Measurements from ENCODE around the gene ARHGEF19.
"Not testable (repeated sequence)": the region's sequence is repeated elsewhere in the genome, so short reads cannot be mapped to it uniquely, and the experiment has no call there.

Gene ARHGEF19

DNA sequence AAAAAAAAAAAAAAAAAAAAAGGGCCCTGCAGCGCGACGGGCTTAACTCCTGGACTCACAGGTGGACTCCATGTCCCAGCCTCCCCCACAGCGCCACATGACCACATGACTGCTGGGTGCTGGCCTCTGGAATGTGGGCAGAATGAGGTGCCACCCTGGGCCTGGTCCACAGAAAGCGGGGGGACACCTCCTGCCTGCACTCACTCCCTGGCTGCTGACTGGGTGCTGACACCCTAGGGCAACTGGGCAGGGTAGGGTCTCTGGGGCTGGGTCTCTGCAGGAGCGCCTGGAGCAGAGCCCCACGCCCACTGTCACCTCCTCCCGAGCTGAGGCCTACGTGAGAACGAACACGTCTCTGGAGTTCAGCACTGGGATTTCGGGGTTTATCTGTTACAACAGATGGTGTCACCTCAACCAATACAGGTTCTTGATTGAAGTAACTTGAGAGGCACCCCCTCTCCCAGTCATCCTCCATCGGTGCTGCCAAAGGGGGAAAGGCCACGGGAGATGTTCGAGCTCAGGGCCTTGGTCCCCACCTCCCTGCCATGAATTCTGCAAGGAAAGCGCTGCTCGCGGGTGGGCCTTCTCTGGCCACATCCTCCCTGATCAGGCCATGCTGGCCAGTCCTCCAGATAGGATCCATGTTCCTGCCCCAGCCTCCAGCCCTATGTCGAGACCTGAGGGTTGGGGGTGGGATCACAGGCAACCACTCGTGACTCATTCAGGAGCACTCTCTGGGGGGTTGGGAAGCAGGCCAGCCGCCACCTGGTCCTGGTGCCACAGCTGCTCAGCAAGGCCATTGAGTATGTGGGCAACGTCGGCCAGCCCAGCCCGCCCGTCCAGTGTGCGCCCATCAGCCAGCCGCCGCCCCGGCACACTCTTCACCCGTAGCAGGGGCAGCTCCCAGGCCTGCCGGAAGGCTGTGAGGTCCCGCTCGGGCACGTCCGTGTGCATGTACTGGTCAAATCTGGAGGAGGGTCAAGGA, 19.2 kb upstream of the ARHGEF19 start:
- no peak for DNase-seq (ENCODE audit: low read depth)
- TF ChIP-seq, protein P1, sequence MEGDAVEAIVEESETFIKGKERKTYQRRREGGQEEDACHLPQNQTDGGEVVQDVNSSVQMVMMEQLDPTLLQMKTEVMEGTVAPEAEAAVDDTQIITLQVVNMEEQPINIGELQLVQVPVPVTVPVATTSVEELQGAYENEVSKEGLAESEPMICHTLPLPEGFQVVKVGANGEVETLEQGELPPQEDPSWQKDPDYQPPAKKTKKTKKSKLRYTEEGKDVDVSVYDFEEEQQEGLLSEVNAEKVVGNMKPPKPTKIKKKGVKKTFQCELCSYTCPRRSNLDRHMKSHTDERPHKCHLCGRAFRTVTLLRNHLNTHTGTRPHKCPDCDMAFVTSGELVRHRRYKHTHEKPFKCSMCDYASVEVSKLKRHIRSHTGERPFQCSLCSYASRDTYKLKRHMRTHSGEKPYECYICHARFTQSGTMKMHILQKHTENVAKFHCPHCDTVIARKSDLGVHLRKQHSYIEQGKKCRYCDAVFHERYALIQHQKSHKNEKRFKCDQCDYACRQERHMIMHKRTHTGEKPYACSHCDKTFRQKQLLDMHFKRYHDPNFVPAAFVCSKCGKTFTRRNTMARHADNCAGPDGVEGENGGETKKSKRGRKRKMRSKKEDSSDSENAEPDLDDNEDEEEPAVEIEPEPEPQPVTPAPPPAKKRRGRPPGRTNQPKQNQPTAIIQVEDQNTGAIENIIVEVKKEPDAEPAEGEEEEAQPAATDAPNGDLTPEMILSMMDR (IDR thresholded peaks at IDR 0.05; ENCODE audit: control insufficient read depth, insufficient read depth, low read depth, low read length, missing control alignments) = no peak
- no peak overlapping the region for H3K4me3 ChIP-seq (ENCODE audit: control insufficient read depth, low read depth, low read length)

DNA sequence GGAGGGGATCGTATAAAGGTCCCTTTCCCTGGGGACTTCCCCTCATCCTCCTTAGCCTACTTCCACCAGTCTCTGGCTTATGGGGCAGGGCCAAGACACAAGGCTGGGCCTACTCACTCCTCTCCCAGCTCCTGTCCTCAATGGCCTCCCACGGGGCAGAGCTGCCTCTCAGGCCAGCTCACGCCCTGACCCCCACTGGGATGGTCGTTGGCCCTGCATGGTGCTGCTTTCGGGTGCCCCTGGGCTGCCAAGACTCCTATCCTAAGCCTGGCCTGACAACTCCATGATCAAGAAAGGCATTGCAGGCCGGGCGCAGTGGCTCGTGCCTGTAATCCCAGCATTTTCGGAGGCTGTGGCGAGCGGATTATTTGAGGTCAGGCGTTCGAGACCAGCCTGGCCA, 18.3 kb upstream of the ARHGEF19 start:
- TF ChIP-seq, protein P1 (IDR thresholded peaks at IDR 0.05; ENCODE audit: control insufficient read depth, insufficient read depth, low read depth, low read length, missing control alignments) = no peak
- H3K4me3 ChIP-seq (ENCODE audit: control insufficient read depth, low read depth, low read length) = no peak overlapping the region
- DNase-seq (ENCODE audit: low read depth) = no peak

DNA sequence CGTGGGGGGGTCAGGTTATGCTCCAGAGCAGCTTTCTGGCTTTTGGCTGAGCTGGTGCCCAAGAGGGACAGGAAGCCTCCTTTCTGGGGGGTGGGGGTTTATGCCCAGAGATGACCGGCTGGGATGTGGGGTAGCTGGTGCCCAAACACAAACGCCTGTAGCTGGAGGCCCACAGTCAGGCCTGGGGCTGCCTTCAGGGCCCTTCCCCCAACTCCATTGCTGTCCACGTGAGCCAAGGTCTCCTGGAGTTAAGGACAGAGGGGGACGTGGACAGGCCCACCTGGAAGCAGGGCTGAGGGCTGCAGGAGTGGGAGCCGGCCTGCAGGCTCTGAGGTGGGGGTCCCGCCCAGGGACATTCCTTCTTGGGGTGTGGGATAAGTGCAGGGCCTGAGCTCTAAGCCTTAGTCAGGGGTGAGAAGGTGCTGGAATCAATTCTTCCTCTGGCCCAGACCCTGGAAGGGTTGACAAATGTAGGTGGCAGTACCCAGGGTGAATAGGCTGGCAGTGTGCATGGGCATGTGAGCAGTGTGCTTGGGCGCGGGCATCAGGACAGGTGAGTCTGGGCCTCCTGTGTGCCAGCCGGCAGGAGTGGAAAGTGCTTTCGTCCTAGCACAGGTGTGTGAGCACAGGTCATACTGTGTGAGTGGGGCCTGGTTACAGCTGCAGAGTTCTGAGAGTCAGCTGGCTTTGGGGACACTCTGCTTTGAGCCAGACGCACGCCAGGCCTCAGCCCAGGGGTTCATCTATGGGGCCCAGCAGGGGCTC, 17.7 kb upstream of the ARHGEF19 start:
- DNase-seq (ENCODE audit: low read depth) = no peak
- H3K4me3 ChIP-seq (ENCODE audit: control insufficient read depth, low read depth, low read length) = no peak overlapping the region
- TF ChIP-seq, protein P1 (IDR thresholded peaks at IDR 0.05; ENCODE audit: control insufficient read depth, insufficient read depth, low read depth, low read length, missing control alignments) = no peak

DNA sequence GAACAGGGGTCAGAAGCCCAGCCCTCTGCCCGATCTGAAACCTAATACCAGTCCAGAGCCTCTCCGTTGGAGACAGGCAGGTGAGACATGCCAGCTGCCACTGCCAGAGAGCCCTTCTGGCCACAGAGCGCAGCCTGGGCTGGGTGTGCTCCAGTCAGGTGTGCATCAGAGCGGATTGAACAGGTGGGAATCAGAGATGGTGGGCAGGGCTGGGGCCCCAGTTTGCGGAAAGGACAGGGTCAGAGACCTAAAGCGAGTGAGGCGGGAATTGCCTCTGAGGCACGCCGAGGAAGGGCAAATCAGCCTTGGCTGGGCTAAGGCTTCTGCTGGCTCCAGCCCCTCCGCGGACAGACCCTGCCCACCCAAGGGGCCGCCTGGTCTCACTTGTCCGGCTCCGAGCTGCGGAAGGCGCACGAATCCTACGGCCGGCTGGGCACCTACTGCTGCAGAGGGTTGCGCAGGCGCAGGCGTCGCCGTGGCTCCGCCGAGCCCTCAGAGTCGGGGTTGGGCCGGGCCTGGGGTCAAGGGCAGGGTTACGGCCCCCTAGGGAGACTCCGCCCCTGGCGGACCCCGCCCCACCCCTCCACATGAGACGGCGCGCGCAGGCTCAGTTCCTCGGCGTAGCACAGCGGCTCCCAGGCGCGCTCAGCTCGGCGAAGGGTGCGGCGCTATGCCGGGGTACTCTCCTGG, 14.2 kb upstream of the ARHGEF19 start:
- no peak for DNase-seq (ENCODE audit: low read depth)
- H3K4me3 ChIP-seq (ENCODE audit: control insufficient read depth, low read depth, low read length) = no peak overlapping the region

DNA sequence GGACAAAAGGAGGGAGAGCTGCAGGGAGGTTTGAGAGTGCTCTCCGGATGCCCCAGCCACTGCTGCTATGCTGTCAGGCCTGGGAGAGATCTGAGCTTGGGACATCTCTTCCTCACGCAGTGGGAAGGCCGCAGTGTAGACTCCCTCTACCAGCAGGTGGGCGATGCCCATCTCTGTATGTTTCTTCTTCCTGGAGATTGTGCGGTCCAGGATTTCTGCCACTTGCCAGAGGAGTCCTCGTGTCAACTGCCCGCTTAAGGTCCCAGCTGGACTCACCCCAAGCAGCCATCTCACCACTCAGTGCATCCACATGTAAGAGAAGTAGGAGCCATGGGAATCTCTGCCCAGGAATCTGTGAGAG, 13.7 kb upstream of the ARHGEF19 start:
- H3K4me3 ChIP-seq (ENCODE audit: control insufficient read depth, low read depth, low read length) = no peak overlapping the region
- TF ChIP-seq, protein P1 (IDR thresholded peaks at IDR 0.05; ENCODE audit: control insufficient read depth, insufficient read depth, low read depth, low read length, missing control alignments) = no peak
- DNase-seq (ENCODE audit: low read depth) = no peak

More for the DNA sequence above, 14.2 kb upstream of the ARHGEF19 start:
- TF ChIP-seq, protein P1 (IDR thresholded peaks at IDR 0.05; ENCODE audit: control insufficient read depth, insufficient read depth, low read depth, low read length, missing control alignments) = no peak

DNA sequence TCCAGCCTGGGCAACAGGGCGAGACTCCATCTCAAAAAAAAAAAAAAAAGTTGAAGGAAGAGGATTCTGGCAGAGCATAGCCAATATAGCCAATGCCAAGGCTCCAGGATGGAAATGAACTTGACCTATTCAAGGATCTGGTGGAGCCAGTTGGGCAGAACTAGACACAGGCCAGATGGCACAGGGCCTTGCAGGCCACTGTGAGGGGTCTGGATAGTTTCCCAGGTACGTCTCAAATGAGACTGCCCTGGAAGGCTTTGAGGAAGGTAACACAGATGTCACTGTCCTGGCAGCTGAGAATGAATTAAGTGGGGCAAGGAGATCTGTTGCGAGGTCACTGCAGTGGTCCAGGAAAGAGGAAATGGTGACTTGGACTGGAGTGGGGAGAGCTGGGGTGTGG, 12.0 kb upstream of the ARHGEF19 start:
- no peak for DNase-seq (ENCODE audit: low read depth)
- TF ChIP-seq, protein P1 (IDR thresholded peaks at IDR 0.05; ENCODE audit: control insufficient read depth, insufficient read depth, low read depth, low read length, missing control alignments) = no peak
- no peak overlapping the region for H3K4me3 ChIP-seq (ENCODE audit: control insufficient read depth, low read depth, low read length)

DNA sequence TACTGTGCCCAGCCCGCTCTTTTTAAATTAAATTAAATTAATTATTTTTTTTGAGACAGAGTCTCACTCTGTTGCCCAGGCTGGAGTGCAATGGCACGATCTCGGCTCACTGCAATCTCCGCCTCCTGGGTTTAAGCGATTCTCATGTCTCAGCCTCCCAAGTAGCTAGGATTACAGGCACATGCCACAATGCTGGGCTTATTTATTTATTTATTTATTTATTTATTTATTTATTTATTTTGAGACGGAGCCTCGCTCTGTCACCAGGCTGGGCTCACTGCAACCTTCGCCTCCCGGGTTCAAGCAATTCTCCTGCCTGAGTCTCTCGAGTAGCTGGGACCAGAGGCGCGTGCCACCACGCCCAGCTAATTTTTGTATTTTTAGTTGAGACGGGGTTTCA, 10.3 kb upstream of the ARHGEF19 start:
- not testable (repeated sequence) for DNase-seq (ENCODE audit: low read depth)

More for the DNA sequence above, 10.3 kb upstream of the ARHGEF19 start:
- H3K4me3 ChIP-seq (ENCODE audit: control insufficient read depth, low read depth, low read length) = not testable (repeated sequence)
